Endothelial cell of umbilical vein (primary cell): ENCODE measurements around the gene BMPR1B.

Experiments used
- EZH2 ChIP-seq: IDR thresholded peaks from 2 replicates; pipeline ENCODE4 v1.6.1; 2012; ENCODE audit warnings: borderline replicate concordance, low read depth, mild to moderate bottlenecking, moderate library complexity, low read length, inconsistent platforms; ENCODE audit not compliant: severe bottlenecking
- FOS ChIP-seq: IDR thresholded peaks from 2 replicates; pipeline ENCODE4 v1.6.1; 2011; ENCODE audit warnings: mild to moderate bottlenecking, low read length, moderate library complexity, borderline replicate concordance; ENCODE audit not compliant: insufficient read depth
- GATA2 ChIP-seq: IDR thresholded peaks from 2 replicates; pipeline ENCODE4 v1.7.0; 2011; ENCODE audit warnings: low read depth, mild to moderate bottlenecking, moderate library complexity, mixed read lengths, low read length; ENCODE audit not compliant: insufficient read length, insufficient read depth
- JUN ChIP-seq: IDR thresholded peaks from 2 replicates; pipeline ENCODE4 v1.6.1; 2011; ENCODE audit warnings: borderline replicate concordance, low read depth; ENCODE audit not compliant: insufficient read length, insufficient read depth
- MYC ChIP-seq: IDR thresholded peaks from one replicate; pipeline ENCODE4 v1.6.1; 2011; ENCODE audit warnings: mild to moderate bottlenecking, low read depth, low read length
- POLR2A ChIP-seq: IDR thresholded peaks from 2 replicates; pipeline ENCODE4 v1.6.1; 2012; ENCODE audit warnings: low read depth, mild to moderate bottlenecking, control low read depth, low read length
- POLR2AphosphoS5 ChIP-seq: IDR thresholded peaks from 2 replicates; pipeline ENCODE4 v1.6.1; 2012; ENCODE audit warnings: low read depth, mild to moderate bottlenecking, control low read depth, low read length, moderate library complexity; ENCODE audit not compliant: insufficient read depth
- TF ChIP-seq, protein P1 (sequence below), 2 donors: IDR thresholded peaks; 1 replicate in 1 of 2; 2 replicates in 1 of 2; pipeline ENCODE4 v1.5.1; 2011; ENCODE audit warnings: low read length in 2 of 2, mild to moderate bottlenecking in 2 of 2, moderate library complexity in 2 of 2, control low read depth in 1 of 2, inconsistent platforms in 1 of 2, low read depth in 1 of 2; ENCODE audit not compliant: insufficient read depth in 1 of 2; ENCODE audit errors: extremely low read depth in 1 of 2
- TF ChIP-seq, protein P2 (sequence below): IDR thresholded peaks from 2 replicates; pipeline ENCODE4 v1.6.1; 2011; ENCODE audit not compliant: insufficient read depth, insufficient read length

- TF ChIP-seq POLR2A, result no peak
- TF ChIP-seq, protein P1, sequence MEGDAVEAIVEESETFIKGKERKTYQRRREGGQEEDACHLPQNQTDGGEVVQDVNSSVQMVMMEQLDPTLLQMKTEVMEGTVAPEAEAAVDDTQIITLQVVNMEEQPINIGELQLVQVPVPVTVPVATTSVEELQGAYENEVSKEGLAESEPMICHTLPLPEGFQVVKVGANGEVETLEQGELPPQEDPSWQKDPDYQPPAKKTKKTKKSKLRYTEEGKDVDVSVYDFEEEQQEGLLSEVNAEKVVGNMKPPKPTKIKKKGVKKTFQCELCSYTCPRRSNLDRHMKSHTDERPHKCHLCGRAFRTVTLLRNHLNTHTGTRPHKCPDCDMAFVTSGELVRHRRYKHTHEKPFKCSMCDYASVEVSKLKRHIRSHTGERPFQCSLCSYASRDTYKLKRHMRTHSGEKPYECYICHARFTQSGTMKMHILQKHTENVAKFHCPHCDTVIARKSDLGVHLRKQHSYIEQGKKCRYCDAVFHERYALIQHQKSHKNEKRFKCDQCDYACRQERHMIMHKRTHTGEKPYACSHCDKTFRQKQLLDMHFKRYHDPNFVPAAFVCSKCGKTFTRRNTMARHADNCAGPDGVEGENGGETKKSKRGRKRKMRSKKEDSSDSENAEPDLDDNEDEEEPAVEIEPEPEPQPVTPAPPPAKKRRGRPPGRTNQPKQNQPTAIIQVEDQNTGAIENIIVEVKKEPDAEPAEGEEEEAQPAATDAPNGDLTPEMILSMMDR (IDR thresholded peaks at IDR 0.05; ENCODE audit: extremely low read depth in 1 of 2, insufficient read depth in 1 of 2, low read depth in 1 of 2, low read length in 2 of 2), result no peak
- TF ChIP-seq JUN, result no peak
- no peak for TF ChIP-seq POLR2AphosphoS5
- TF ChIP-seq EZH2, result no peak
- TF ChIP-seq, protein P2, sequence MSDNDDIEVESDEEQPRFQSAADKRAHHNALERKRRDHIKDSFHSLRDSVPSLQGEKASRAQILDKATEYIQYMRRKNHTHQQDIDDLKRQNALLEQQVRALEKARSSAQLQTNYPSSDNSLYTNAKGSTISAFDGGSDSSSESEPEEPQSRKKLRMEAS, result no peak
- no peak for TF ChIP-seq FOS
- no peak for TF ChIP-seq GATA2
- TF ChIP-seq MYC, result no peak
These were observed 46.1 kb upstream of the BMPR1B start for GRCh38 chr4:94711635-94712034.
